Neuronal stem cell (in vitro differentiated cells): ENCODE results near the gene BCAR1.

Experiments
- DNase-seq: peaks from one replicate; pipeline ENCODE4 v3.0.0-alpha.2; 2013; ENCODE audit warnings: low spot score
- H2AFZ ChIP-seq: one replicate; pipeline ENCODE4 v1.6.1; 2013; ENCODE audit warnings: mild to moderate bottlenecking, low read length, inconsistent platforms
- H2AK5ac ChIP-seq: 2 replicates; pipeline ENCODE4 v1.6.1; 2013; ENCODE audit warnings: low read depth, mild to moderate bottlenecking, inconsistent platforms, low read length, moderate library complexity, mixed read lengths
- H2BK120ac ChIP-seq: 2 replicates; pipeline ENCODE4 v1.6.1; 2013; ENCODE audit warnings: low read depth, mild to moderate bottlenecking, inconsistent platforms, low read length, moderate library complexity, mixed read lengths
- H2BK12ac ChIP-seq: one replicate; pipeline ENCODE4 v1.6.1; 2013; ENCODE audit warnings: low read length, inconsistent platforms
- H2BK15ac ChIP-seq: 2 replicates; pipeline ENCODE4 v1.6.1; 2013; ENCODE audit warnings: mild to moderate bottlenecking, low read length, inconsistent platforms, mixed read lengths
- H2BK5ac ChIP-seq: one replicate; pipeline ENCODE4 v1.6.1; 2013; ENCODE audit warnings: inconsistent platforms, mild to moderate bottlenecking, low read length, moderate library complexity
- H3K14ac ChIP-seq: one replicate; pipeline ENCODE4 v1.6.1; 2013; ENCODE audit warnings: low read length, inconsistent platforms
- H3K18ac ChIP-seq: 2 replicates; pipeline ENCODE4 v1.6.1; 2013; ENCODE audit warnings: low read length, inconsistent platforms
- H3K23ac ChIP-seq: 2 replicates; pipeline ENCODE4 v1.6.1; 2013; ENCODE audit warnings: low read depth, mild to moderate bottlenecking, mixed read lengths, low read length, inconsistent platforms; ENCODE audit not compliant: poor library complexity
- H3K27ac ChIP-seq: replicated peaks from 3 replicates; pipeline ENCODE4 v1.5.1; 2013; ENCODE audit warnings: low read length, inconsistent platforms
- H3K27me3 ChIP-seq, 3 experiments: 2 replicates each; pipeline ENCODE4 v1.6.1; 2013; ENCODE audit warnings: low read length in 3 of 3, mild to moderate bottlenecking in 2 of 3, inconsistent platforms in 1 of 3, low read depth in 1 of 3, mixed read lengths in 1 of 3, moderate library complexity in 1 of 3; ENCODE audit not compliant: control insufficient read depth in 3 of 3, insufficient read depth in 3 of 3
- H3K36me3 ChIP-seq, 2 donors: replicated peaks in 1 of 2; 2 replicates each; pipeline ENCODE4 v1.6.1; 2013; ENCODE audit warnings: low read length in 2 of 2; ENCODE audit not compliant: control insufficient read depth in 2 of 2, insufficient read depth in 2 of 2
- H3K4ac ChIP-seq: 2 replicates; pipeline ENCODE4 v1.6.1; 2013; ENCODE audit warnings: inconsistent platforms, mild to moderate bottlenecking, low read length, moderate library complexity
- H3K4me1 ChIP-seq, 2 donors: 1 replicate in 1 of 2; 2 replicates in 1 of 2; pipeline ENCODE4 v1.6.1; 2013; ENCODE audit warnings: low read length in 2 of 2, low read depth in 1 of 2; ENCODE audit not compliant: control insufficient read depth in 2 of 2, insufficient read depth in 1 of 2
- H3K4me2 ChIP-seq: one replicate; pipeline ENCODE4 v1.6.1; 2013; ENCODE audit warnings: mild to moderate bottlenecking, low read length, inconsistent platforms; ENCODE audit not compliant: insufficient read depth, poor library complexity, severe bottlenecking
- H3K4me3 ChIP-seq, 2 donors: 2 replicates each; pipeline ENCODE4 v1.5.1; 2013; ENCODE audit warnings: low read length in 2 of 2, mild to moderate bottlenecking in 2 of 2, inconsistent platforms in 1 of 2, moderate library complexity in 1 of 2
- H3K79me1 ChIP-seq: one replicate; pipeline ENCODE4 v1.6.1; 2013; ENCODE audit warnings: low read depth, mild to moderate bottlenecking, inconsistent platforms, low read length, moderate library complexity
- H3K9ac ChIP-seq: one replicate; pipeline ENCODE4 v1.6.1; 2013; ENCODE audit warnings: mild to moderate bottlenecking, low read depth, low read length, inconsistent platforms; ENCODE audit not compliant: poor library complexity
- H3K9me3 ChIP-seq, 2 donors: replicated peaks in 1 of 2; 2 replicates each; pipeline versions ENCODE3 to v1.6.1; 2013; ENCODE audit warnings: low read length in 2 of 2, mild to moderate bottlenecking in 2 of 2, inconsistent platforms in 1 of 2, low read depth in 1 of 2, mixed read lengths in 1 of 2, moderate library complexity in 1 of 2; ENCODE audit not compliant: control insufficient read depth in 2 of 2, insufficient read depth in 1 of 2
- H4K8ac ChIP-seq: one replicate; pipeline ENCODE4 v1.6.1; 2013; ENCODE audit warnings: low read depth, mild to moderate bottlenecking, inconsistent platforms, low read length, moderate library complexity
- H4K91ac ChIP-seq: one replicate; pipeline ENCODE4 v1.6.1; 2013; ENCODE audit warnings: low read length, low read depth, mild to moderate bottlenecking, inconsistent platforms; ENCODE audit not compliant: poor library complexity
- WGBS, 2 donors: extraction: QIAGEN DNeasy Blood & Tissue Kit; methylation state at CpG; one replicate each; pipeline ENCODE4 v1.1.7; 2013; ENCODE audit warnings: missing lambda C conversion rate in 2 of 2, mixed read lengths in 1 of 2; ENCODE audit not compliant: insufficient read length in 2 of 2, insufficient replicate concordance in 1 of 2; ENCODE audit errors: extremely low coverage in 2 of 2; 5-methylcytosine and 5-hydroxymethylcytosine counted together

The BCAR1 gene

DNA sequence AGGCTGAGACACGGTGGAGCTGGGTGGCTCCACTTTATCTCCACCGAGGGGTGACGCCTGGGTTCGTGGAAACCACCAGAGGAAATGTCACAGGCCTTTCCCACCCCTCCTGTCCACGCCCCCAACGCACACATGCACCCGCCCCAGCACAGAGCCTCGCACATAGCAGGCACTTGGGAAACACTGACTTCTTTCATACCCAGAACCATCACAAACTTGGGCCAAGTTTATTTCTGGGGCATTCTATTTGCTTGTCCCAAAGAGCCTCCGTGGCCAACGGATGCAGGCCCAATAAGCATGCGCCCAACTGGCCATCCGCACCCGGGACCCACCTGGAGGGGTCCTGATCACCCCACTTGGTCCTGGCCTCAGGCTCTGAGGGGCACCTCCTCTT lies 3.3 kb downstream of the BCAR1 start:
- no peaks in the 10 kb centered on the region for H3K9me3 ChIP-seq
- H2BK15ac ChIP-seq, result no peak overlapping the region
- H3K4me3 ChIP-seq, result no peak overlapping the region
- H3K23ac ChIP-seq, result peak overlapping the region; percentile 74
- H3K4me1 ChIP-seq, result peaks cover 72 to 77% of the 10 kb centered on the region in 2 donors
- peaks cover 43% of the 10 kb centered on the region for H3K79me1 ChIP-seq
- H3K27me3 ChIP-seq, result no peaks in the 10 kb centered on the region
- H4K91ac ChIP-seq, result no peak overlapping the region
- no peak overlapping the region for H4K8ac ChIP-seq
- no peak overlapping the region for H3K9ac ChIP-seq
- H3K4me2 ChIP-seq, result no peak overlapping the region
- no CpG with 5 or more reads among the region's 13 CpGs for WGBS, 2 donors
- H2AK5ac ChIP-seq, result peak overlapping the region; percentile 48
- H2BK120ac ChIP-seq, result no peak overlapping the region
- no peak overlapping the region for H3K4ac ChIP-seq
- H3K27ac ChIP-seq, result no peak overlapping the region
- H3K18ac ChIP-seq, result peak overlapping the region; percentile 61
- no peak overlapping the region for H3K14ac ChIP-seq
- no peak overlapping the region for H2AFZ ChIP-seq
- H3K36me3 ChIP-seq, result peaks cover under 1 to 41% of the 10 kb centered on the region in 2 donors
- DNase-seq, result no peak
- H2BK12ac ChIP-seq, result no peak overlapping the region
- no peak overlapping the region for H2BK5ac ChIP-seq

DNA sequence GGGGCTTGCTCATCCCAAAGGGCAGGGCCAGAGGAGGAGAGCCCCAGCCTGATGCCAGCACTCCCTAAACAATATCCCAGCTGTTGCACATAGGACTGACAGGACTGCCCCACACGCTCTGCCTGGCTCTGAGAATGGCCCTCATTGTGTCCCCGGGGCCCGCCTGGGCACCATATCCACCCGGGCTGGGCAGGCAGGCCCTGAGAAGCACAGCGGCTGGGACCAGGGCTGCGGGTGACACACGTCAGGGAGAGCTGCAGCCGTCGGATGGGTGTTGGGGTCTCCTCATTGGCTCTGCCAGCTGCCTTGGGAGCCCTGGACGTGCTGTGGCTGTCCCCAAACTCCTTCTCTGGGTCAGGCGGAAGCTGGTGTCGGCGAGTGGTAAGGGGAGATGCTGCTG lies 4.2 kb downstream of the BCAR1 start:
- H3K79me1 ChIP-seq, result peaks cover 43% of the 10 kb centered on the region
- H2BK5ac ChIP-seq, result peak overlapping the region; percentile 88
- no peak overlapping the region for H3K4ac ChIP-seq
- no peak overlapping the region for H4K91ac ChIP-seq
- peak overlapping the region; percentile 90 for H2AK5ac ChIP-seq
- no peak overlapping the region for H3K4me2 ChIP-seq
- no peaks in the 10 kb centered on the region for H3K9me3 ChIP-seq
- peak overlapping the region; percentile 72 for H2BK15ac ChIP-seq
- H3K23ac ChIP-seq, result no peak overlapping the region
- H4K8ac ChIP-seq, result no peak overlapping the region
- no CpG with 5 or more reads among the region's 13 CpGs for WGBS, 2 donors
- H3K36me3 ChIP-seq, result peaks cover 7 to 50% of the 10 kb centered on the region in 2 donors
- no peak overlapping the region for H3K4me3 ChIP-seq
- H3K4me1 ChIP-seq, result peaks cover 63 to 68% of the 10 kb centered on the region in 2 donors
- H2BK12ac ChIP-seq, result peak overlapping the region; percentile 85
- H3K18ac ChIP-seq, result peak overlapping the region; percentile 72
- H2AFZ ChIP-seq, result no peak overlapping the region
- H3K9ac ChIP-seq, result no peak overlapping the region
- no peaks in the 10 kb centered on the region for H3K27me3 ChIP-seq
- no peak for DNase-seq
- H3K27ac ChIP-seq, result peak overlapping the region; percentile 92
- no peak overlapping the region for H2BK120ac ChIP-seq
- no peak overlapping the region for H3K14ac ChIP-seq

DNA sequence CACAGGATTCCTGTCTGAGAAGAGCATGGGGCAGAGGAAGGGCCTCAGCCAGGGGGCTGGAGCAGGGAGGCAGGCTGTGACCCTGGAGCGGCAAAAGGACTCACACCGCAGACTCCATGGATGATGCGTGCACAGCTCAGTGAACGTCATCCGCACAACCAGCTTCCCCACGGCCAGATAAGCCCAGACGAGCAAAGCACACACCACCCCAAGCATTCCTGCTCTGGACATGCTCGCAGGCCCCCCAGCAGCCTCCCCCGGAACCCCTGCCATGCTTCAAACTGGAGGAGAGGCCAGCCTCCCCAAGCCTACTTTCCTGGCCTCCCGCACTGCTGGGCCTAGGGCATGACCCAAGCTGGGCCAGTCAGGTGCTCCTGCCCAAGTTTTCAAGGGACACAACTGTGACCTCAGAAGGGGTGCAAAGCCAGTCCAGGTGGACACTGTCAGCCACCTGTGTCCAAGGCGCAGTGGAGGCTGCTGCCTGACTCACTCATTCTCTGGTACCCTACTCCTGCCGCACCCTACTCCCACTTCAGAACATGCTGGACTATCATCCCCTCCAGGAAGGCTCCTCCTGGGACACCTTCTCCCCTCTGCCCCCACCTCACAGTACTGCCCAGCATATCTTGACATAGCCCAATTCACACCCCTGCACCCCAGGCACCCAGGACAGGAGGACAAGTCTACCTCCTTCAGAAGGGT lies 4.8 kb downstream of the BCAR1 start:
- Histone ChIP-seq H2BK12ac (peak overlapping the region; percentile 85), H3K27me3 (no peaks in the 10 kb centered on the region), H3K79me1 (peaks cover 44% of the 10 kb centered on the region), H4K91ac (no peak overlapping the region), H3K14ac (peak overlapping the region; percentile 61), H3K18ac (peak overlapping the region; percentile 72), H3K4me1 (peaks cover 58 to 63% of the 10 kb centered on the region in 2 donors), H3K4me3 (no peak overlapping the region), H2AK5ac (peak overlapping the region; percentile 90), H3K4me2 (no peak overlapping the region), H3K36me3 (peaks cover 13 to 56% of the 10 kb centered on the region in 2 donors), H4K8ac (no peak overlapping the region), H3K23ac (no peak overlapping the region), H2BK15ac (peak overlapping the region; percentile 72), H2AFZ (no peak overlapping the region), H2BK120ac (no peak overlapping the region), H3K27ac (peak overlapping the region; percentile 92), H3K9ac (no peak overlapping the region), H3K4ac (peak overlapping the region; percentile 69), H2BK5ac (peak overlapping the region; percentile 88), H3K9me3 (no peaks in the 10 kb centered on the region)
- no peak for DNase-seq
- no CpG with 5 or more reads among the region's 12 CpGs for WGBS, 2 donors

DNA sequence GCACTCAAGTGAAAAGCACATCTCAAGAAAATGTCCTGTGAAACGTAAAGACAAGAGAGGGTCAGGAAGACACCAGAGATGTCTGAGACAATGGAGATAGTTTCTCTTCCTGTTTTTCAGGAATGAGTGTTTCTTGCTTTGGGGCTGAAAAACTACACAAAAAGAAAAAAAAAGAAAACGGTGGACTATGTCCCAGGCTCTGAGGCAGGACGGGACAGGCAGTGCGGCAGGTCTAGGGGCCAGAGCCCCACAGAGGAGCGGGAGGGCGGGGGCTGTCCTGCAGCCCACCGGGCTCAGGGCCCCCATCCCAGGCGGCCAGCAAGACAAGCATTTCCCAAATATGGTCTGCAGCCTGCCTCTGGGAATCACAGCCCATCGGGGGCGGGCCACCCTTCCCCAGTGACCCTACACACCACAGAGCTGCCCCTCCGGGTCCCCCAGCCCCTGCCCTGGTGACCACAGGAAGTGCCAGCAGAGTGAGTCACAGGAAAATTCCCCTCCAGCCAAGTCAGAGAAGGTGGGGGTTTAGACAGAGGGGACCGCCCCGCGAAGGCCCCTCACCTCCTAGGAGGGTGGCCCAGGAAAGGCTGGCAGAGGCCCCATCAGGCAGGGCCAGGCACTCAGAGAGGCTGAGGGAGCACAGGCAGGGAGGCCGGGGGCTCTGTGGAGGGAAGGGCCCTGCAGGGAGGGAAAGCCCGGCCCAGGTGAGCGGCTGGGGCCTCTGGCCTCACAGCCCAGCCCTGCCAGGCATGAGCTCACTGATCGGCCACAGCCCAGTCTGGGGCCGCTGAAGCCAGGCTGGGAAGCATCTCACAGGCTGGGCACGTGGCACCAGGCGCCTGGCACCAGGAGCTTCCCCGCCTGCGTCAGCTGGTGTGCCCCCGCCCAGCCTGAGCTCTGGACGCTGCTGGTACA lies 6.3 kb downstream of the BCAR1 start:
- Histone ChIP-seq H2BK120ac (no peak overlapping the region), H2BK12ac (peak overlapping the region; percentile 68), H3K4me3 (no peak overlapping the region), H2AK5ac (peak overlapping the region; percentile 72), H2BK15ac (peak overlapping the region; percentile 34), H3K79me1 (peaks cover 52% of the 10 kb centered on the region), H4K8ac (no peak overlapping the region), H3K36me3 (peaks cover 20 to 72% of the 10 kb centered on the region in 2 donors), H2AFZ (no peak overlapping the region), H3K4me2 (no peak overlapping the region), H3K18ac (peak overlapping the region; percentile 93), H4K91ac (no peak overlapping the region), H3K27ac (peak overlapping the region; percentile 92), H3K23ac (peak overlapping the region; percentile 11), H3K4me1 (peaks cover 55 to 58% of the 10 kb centered on the region in 2 donors), H3K9me3 (no peaks in the 10 kb centered on the region), H2BK5ac (peak overlapping the region; percentile 30), H3K9ac (peak overlapping the region; percentile 73), H3K4ac (peak overlapping the region; percentile 17), H3K14ac (no peak overlapping the region), H3K27me3 (no peaks in the 10 kb centered on the region)
- no CpG with 5 or more reads among the region's 25 CpGs for WGBS, 2 donors
- DNase-seq, result peak; percentile 75
